K562 (cell line): ENCODE measurements around the gene VSIG4. TPM values are rescaled to one million over a fixed set of nuclear protein-coding genes. Genes with fewer than 3 reads are reported as not detected.

Experiments used
- ATAC-seq: fragments of 200-7000 bp; cut with Tn5 transposase; 3 replicates; pipeline ENCODE4 v1.9.1; 2020; ENCODE audit warnings: moderate library complexity
- BruUV-seq: library from RNA; stranded (reverse); fragments of 400-500 nt; replicated peaks from 2 replicates; lab custom pipeline; 2021; lab: Mats Ljungman, UMichigan
- CTCF ChIA-PET: fragments of 300-600 bp; formaldehyde crosslinking; extraction: SDS; loops from one replicate; lab custom pipeline; 2021; ENCODE audit warnings: low intra/inter-chr PET ratio; lab: Yijun Ruan, JAX
- POLR2A ChIA-PET: fragments of 300-600, 350-650 bp; sonication (Branson Sonifier 250); formaldehyde crosslinking; extraction: SDS; loops from one replicate; lab custom pipeline; 2021; ENCODE audit warnings: antibody characterized with exemption, inconsistent platforms; lab: Yijun Ruan, JAX
- DNase-seq, 4 experiments: peaks; one replicate each; pipeline versions ENCODE4 v3.0.0 to v3.0.0-alpha.2; 2011 to 2018; ENCODE audit warnings: low spot score in 3 of 4, mixed read lengths in 3 of 4; ENCODE audit errors: extremely low read depth in 1 of 4
- FAIRE-seq: peaks from 2 replicates; lab custom pipeline; 2011; peaks lifted over from hg19 to GRCh38; lab: Jason Lieb, UNC
- H2AFZ ChIP-seq: 2 replicates; pipeline ENCODE4 v1.6.0; 2011; ENCODE audit warnings: low read depth, low read length, control low read depth, inconsistent platforms
- H3K27ac ChIP-seq: fragments of 200-600 bp; 3 replicates; pipeline ENCODE4 v1.8.0; 2011; ENCODE audit warnings: low read depth, mild to moderate bottlenecking, control low read depth, inconsistent platforms, low read length, moderate library complexity, mixed read lengths; ENCODE audit errors: extremely low read depth
- H3K27me3 ChIP-seq, 2 experiments: fragments of 300-600 bp in 1 of 2; 2 replicates in 1 of 2; 3 replicates in 1 of 2; pipeline versions ENCODE4 v1.6.0 to v1.8.0; 2011; ENCODE audit warnings: inconsistent platforms in 2 of 2, low read length in 2 of 2, mild to moderate bottlenecking in 1 of 2, mixed read lengths in 1 of 2, moderate library complexity in 1 of 2; ENCODE audit not compliant: control insufficient read depth in 2 of 2, insufficient read depth in 2 of 2
- H3K36me3 ChIP-seq: fragments of 300-600 bp; 3 replicates; pipeline ENCODE4 v1.8.0; 2011; ENCODE audit warnings: mild to moderate bottlenecking, low read length, inconsistent platforms; ENCODE audit not compliant: control insufficient read depth, insufficient read depth
- H3K4me1 ChIP-seq, 2 experiments: fragments of 200-600 bp in 1 of 2; replicated peaks in 1 of 2; 2 replicates in 1 of 2; 3 replicates in 1 of 2; pipeline versions ENCODE4 v1.5.1 to v1.8.0; 2011; ENCODE audit warnings: inconsistent platforms in 2 of 2, low read length in 2 of 2, mild to moderate bottlenecking in 1 of 2, mixed read lengths in 1 of 2, moderate library complexity in 1 of 2; ENCODE audit not compliant: control insufficient read depth in 2 of 2, insufficient read depth in 2 of 2
- H3K4me2 ChIP-seq: 2 replicates; pipeline ENCODE4 v1.6.1; 2011; ENCODE audit warnings: low read length, control low read depth, inconsistent platforms, mixed read lengths; ENCODE audit not compliant: insufficient read depth
- H3K4me3 ChIP-seq: fragments of 200-600 bp; sonication (generic), shearing (Covaris generic); 2 replicates; pipeline ENCODE4 v1.5.1; 2016; ENCODE audit warnings: control low read depth, inconsistent platforms
- H3K79me2 ChIP-seq: fragments of 200-600 bp; 3 replicates; pipeline ENCODE4 v1.8.0; 2011; ENCODE audit warnings: low read length, inconsistent platforms; ENCODE audit not compliant: control insufficient read depth, insufficient read depth
- H3K9ac ChIP-seq, 2 experiments: 2 replicates each; pipeline versions ENCODE4 v1.6.0 to v1.6.1; 2011; ENCODE audit warnings: low read depth in 2 of 2, low read length in 2 of 2, control low read depth in 1 of 2, inconsistent platforms in 1 of 2, mild to moderate bottlenecking in 1 of 2, mixed read lengths in 1 of 2; ENCODE audit not compliant: insufficient read depth in 1 of 2
- H3K9me1 ChIP-seq: one replicate; pipeline ENCODE4 v1.6.0; 2011; ENCODE audit warnings: inconsistent platforms, mild to moderate bottlenecking, low read length, moderate library complexity; ENCODE audit not compliant: control insufficient read depth, insufficient read depth
- H3K9me3 ChIP-seq: replicated peaks from 2 replicates; pipeline ENCODE4 v1.5.1; 2011; ENCODE audit warnings: low read depth, low read length, inconsistent platforms; ENCODE audit not compliant: control insufficient read depth, insufficient read depth
- H4K20me1 ChIP-seq: replicated peaks from 2 replicates; pipeline ENCODE4 v1.6.1; 2011; ENCODE audit warnings: low read length, inconsistent platforms, mixed read lengths; ENCODE audit not compliant: control insufficient read depth, insufficient read depth
- CBFA2T3 ChIP-seq: fragments of 450-650 bp; IDR thresholded peaks from 2 replicates; pipeline ENCODE4 v1.6.1; 2017
- DMBX1 ChIP-seq: fragments of 250-450 bp; sonication (Bioruptor Pico); IDR thresholded peaks from 2 replicates; pipeline ENCODE4 v1.8.0; 2022; ENCODE audit warnings: inconsistent platforms, mild to moderate bottlenecking, moderate library complexity, borderline replicate concordance
- ELK1 ChIP-seq: sonication (generic); formaldehyde crosslinking; IDR thresholded peaks from 2 replicates; pipeline ENCODE4 v1.8.1; 2022; ENCODE audit warnings: missing genetic modification reagents
- ILF3 ChIP-seq: fragments of 450-650 bp; IDR thresholded peaks from 2 replicates; pipeline ENCODE4 v1.6.1; 2018; ENCODE audit warnings: antibody characterized with exemption, mild to moderate bottlenecking, moderate library complexity, borderline replicate concordance
- KDM1A ChIP-seq, 2 experiments: fragments of 450-650 bp; IDR thresholded peaks; 2 replicates each; pipeline ENCODE4 v1.6.1; 2016; ENCODE audit warnings: mild to moderate bottlenecking in 2 of 2
- MTA3 ChIP-seq: fragments of 450-650 bp; formaldehyde crosslinking; IDR thresholded peaks from 2 replicates; pipeline ENCODE4 v1.6.1; 2017; ENCODE audit warnings: mild to moderate bottlenecking, borderline replicate concordance
- PREB ChIP-seq: sonication (generic); formaldehyde crosslinking; IDR thresholded peaks from 2 replicates; pipeline ENCODE4 v1.8.1; 2023; ENCODE audit warnings: mild to moderate bottlenecking, missing genetic modification reagents
- RNF2 ChIP-seq: sonication (generic); IDR thresholded peaks from 2 replicates; pipeline ENCODE4 v1.6.1; 2016
- TAF9B ChIP-seq: fragments of 450-650 bp; IDR thresholded peaks from 2 replicates; pipeline ENCODE4 v1.6.1; 2018; ENCODE audit warnings: mild to moderate bottlenecking; ENCODE audit not compliant: partially characterized antibody
- ZBTB11 ChIP-seq, 3 experiments: fragments of 200-800 bp in 1 of 3; fragments of 250-450 bp in 1 of 3; fragments of 450-650 bp in 1 of 3; sonication (Bioruptor Pico) in 1 of 3; sonication (Bioruptor generic) in 1 of 3; formaldehyde crosslinking in 1 of 3; IDR thresholded peaks; 2 replicates each; pipeline versions ENCODE4 v1.6.1 to v1.8.0; 2016 to 2022; ENCODE audit warnings: mild to moderate bottlenecking in 2 of 3, missing genetic modification characterization in 2 of 3, missing compliant biosample characterization in 1 of 3, moderate library complexity in 1 of 3
- ZKSCAN8 ChIP-seq: fragments of 200-800 bp; sonication (Bioruptor generic); IDR thresholded peaks from 2 replicates; pipeline ENCODE4 v1.6.1; 2016; ENCODE audit warnings: missing genetic modification characterization, missing compliant biosample characterization
- WGBS: fragments of 100-300 bp; shearing (Covaris generic); methylation state at CpG from one replicate; pipeline ENCODE4 v1.1.6; 2016; ENCODE audit warnings: low coverage, mixed read lengths; ENCODE audit not compliant: insufficient coverage; ENCODE audit errors: missing lambda C conversion rate; 5-methylcytosine and 5-hydroxymethylcytosine counted together
- in situ Hi-C: fragments of 300-500 bp; cut with MboI; formaldehyde crosslinking; loops from 4 replicates; pipeline ENCODE4 v1.15.0; 2018; ENCODE audit warnings: inconsistent platforms, mixed read lengths
- intact Hi-C: fragments of 100-400 bp; cut with micrococcal nuclease; formaldehyde crosslinking; loops from 2 replicates; pipeline ENCODE4 v1.14.2; 2022
- polyA plus RNA-seq, 8 experiments: library from polyadenylated mRNA; depleted of rRNA in 4 of 8; stranded (reverse) in 5 of 8; unstranded in 3 of 8; fragments of >200 nt; fragmentation: Nextera tagmentation in 2 of 8; fragmentation: Illumina TruSeq in 1 of 8; extraction: Ambion mirVana in 2 of 8; extraction: Trizol in 1 of 8; gene quantifications; 2 replicates each; pipeline versions ENCODE4 v1.2.1 to v1.2.3, GENCODE V29; 2011 to 2014; ENCODE audit warnings: inconsistent platforms in 1 of 8, missing spikeins in 1 of 8
- total RNA-seq, 7 experiments: library from RNA; depleted of rRNA in 6 of 7; stranded (reverse); fragments of >200 nt in 6 of 7; fragmentation: Illumina TruSeq in 2 of 7; extraction: Trizol in 2 of 7; gene quantifications; 2 replicates each; pipeline versions ENCODE4 v1.2.1 to v1.2.3, GENCODE V29; 2011 to 2021; ENCODE audit warnings: low replicate concordance in 1 of 7

The VSIG4 gene
- total and polyA plus RNA-seq, 9 of the 15 experiments (the other 6 are each of a cell fraction or from before 2014, with no cell fraction given) = 0.22 to 1.6 (median 0.46) TPM; not detected in 1

- TF ChIP-seq RNF2 = peak; percentile 100
- TF ChIP-seq MTA3 = peak; percentile 71
- peak; percentile 65 to 80; a peak in 3 of 4 replicates for TF ChIP-seq KDM1A (IDR thresholded peaks at IDR 0.05)
- peak; percentile 60; the same call in 1 of the 2 replicates for TF ChIP-seq ZKSCAN8 (CRISPR knock-in tag)
- TF ChIP-seq TAF9B = peak; percentile 79
- TF ChIP-seq ILF3 = no peak
- TF ChIP-seq PREB (CRISPR knock-in tag) = no peak
- TF ChIP-seq CBFA2T3 = peak; percentile 86
- TF ChIP-seq DMBX1 (CRISPR knock-in tag) = 0 out of 2 replicates have a peak, but pooled peaks have one; percentile 86
- TF ChIP-seq, all 486 proteins: peak for 115
These were observed 24.6 kb downstream of the VSIG4 start (continued) for GRCh38 chrX:66015152-66015831.

GRCh38 chrX:66014556-66014955, 25.3 kb downstream of the VSIG4 start:
- ChIA-PET CTCF (no interaction called here), POLR2A (interaction anchor here (0.7 to 8.6 kb wide), 5 partner anchors 8 to 176 kb away, joined by 3 to 49 read pairs (median 4); partner anchors contain the start of gene HEPH)
- Histone ChIP-seq H3K9ac (peak overlapping the region in 1 of 2 experiments; percentile 88; a peak in 2 of 4 replicates), H3K79me2 (peaks cover 85% of the 10 kb centered on the region), H3K36me3 (peaks cover 37% of the 10 kb centered on the region), H4K20me1 (no peaks in the 10 kb centered on the region), H2AFZ (no peak overlapping the region), H3K4me2 (peak overlapping the region; percentile 94), H3K4me1 (peaks cover 13 to 71% of the 10 kb centered on the region in 2 experiments), H3K9me3 (no peaks in the 10 kb centered on the region), H3K27me3 (no peaks in the 10 kb centered on the region), H3K4me3 (peak overlapping the region; percentile 55), H3K27ac (peak overlapping the region; percentile 96), H3K9me1 (no peaks in the 10 kb centered on the region)
- ATAC-seq = no peak
- BruUV-seq = no TSS peak
- in situ Hi-C loops = no loop called here
- no peak for DNase-seq
- intact Hi-C loops = no loop called here
- 0% methylated on average over 1 of the region's 1 CpG for WGBS
- TF ChIP-seq ELK1 (no peak), ZBTB11 (CRISPR knock-in tag; IDR thresholded peaks at IDR 0.05) (0 out of 6 replicates have a peak, but pooled peaks of 1 of the 3 experiments have one; percentile 14)
- FAIRE-seq = no peak
